Embryonic facial prominence (tissue), 1 donor: ENCODE measurements around the gene TSPAN31.
A peak's percentile ranks its signal among the peaks of the same experiment; 100 is the strongest.

Experiments
- DNase-seq: peaks from one replicate; pipeline ENCODE4 v3.0.0-alpha.2; 2016; ENCODE audit errors: extremely low spot score

Gene TSPAN31

DNA sequence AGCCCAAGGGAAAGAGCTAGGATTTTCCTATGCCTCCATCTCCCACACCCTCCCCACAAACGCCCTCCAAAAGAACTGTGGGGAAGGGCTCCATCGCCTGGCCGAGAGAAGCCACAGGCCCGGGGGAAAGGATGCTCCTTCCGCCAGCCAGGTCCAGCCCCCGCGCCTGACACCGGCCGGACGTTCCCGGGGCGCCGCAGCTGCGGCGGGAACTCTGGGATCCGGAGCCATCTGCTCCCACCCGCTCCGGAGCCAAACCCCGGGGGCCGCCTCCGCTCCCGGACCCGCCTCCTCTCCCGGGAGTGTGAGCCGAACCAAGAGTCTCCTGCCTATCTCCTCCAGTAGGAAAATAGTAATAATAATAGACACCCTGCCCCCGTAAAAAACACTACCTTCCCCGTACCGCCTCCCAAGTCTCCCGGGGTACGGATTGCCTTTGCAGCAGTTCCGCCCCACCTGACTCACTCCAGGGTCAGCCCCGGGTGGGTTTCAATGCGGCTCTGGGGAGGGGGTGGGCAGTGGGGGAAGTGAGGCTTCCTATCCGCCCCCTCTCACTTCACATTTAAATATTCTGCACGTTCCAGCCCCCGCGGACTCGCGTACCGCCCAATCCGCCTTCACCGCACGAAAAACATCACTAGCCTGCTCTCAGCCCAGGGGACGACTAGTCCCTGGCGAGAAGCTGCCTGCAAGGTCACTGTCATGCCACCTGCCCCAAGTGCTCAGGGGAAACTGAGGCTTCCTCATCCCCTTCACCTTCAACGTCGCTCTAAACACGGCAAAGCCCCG is 8.7 kb upstream of the TSPAN31 start:
- DNase-seq: no peak

DNA sequence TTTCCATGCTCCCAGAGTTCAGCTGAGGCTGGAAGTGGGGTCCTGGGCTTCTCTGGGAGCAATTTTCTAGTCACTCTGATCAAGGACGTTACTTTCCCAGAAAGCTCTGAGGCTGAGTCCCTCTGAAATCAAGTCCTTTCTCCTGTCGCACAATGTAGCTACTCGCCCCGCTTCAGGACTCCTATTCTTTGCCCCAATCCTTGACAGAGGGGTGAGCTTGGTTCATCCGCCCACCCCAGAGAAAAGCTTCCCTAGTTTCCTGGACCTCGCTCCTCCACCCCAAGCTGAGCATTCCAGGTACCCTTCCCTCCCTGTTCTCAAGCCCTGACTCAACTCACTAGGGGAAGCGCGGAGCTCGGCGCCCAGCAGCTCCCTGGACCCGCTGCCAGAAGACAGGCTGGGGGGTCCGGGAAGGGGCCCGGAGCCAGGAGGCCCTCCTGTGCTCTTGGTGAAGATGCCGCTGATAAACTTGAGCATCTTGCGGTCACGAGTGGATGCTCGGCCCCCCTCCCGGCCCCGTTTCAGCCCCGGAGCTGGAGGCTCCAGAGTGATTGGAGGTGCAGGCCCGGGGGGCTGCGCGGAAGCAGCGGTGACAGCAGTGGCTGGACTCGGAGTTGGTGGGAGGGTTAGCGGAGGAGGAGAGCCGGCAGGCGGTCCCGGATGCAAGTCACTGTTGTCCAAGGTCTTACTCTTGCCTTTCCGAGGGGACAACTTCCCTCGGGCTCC is 7.9 kb upstream of the TSPAN31 start:
- no peak for DNase-seq

DNA sequence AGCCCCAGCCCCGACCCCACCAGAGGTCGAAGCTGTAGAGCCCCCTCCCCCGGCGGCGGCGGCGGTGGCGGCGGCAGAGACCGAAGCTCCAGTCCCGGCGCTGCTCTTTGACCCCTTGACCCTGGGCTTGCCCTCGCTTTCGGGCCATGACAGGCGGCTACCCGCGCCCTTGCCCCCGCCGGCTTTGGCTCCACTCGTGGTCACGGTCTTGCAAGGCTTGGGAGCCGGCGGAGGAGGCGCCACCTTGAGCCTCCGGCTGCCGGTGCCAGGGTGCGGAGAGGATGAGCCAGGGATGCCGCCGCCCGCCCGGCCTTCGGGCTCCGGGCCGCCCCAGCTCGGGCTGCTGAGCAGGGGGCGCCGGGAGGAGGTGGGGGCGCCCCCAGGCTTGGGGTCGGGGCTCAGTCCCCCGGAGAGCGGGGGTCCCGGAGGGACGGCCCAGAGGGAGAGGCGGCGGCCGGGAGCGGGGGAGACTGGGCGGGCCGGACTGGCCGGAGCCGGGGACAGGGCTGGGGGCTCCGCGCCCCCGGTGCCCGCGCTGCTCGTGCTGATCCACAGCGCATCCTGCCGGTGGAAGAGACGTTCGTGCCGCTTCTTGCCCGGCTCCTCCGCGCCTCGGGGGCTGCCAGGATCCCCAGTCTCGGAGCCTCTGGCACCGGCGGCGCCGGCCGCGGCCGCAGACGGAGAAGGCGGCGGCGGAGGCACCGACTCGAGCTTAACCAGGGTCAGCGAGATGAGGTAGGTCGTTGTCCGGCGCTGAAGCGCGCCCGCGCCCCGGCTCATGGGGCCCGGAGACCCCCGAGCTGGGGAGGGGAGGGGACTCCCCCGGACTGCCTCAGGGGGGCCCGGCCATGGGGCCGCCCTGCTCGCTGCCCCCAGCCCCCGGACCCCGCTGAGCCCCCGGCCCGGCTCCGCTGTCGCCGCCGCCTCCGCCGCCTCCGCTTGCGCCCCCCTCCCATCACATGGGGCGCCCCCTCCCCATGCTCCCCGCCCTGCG is 7.1 kb upstream of the TSPAN31 start:
- no peak for DNase-seq

DNA sequence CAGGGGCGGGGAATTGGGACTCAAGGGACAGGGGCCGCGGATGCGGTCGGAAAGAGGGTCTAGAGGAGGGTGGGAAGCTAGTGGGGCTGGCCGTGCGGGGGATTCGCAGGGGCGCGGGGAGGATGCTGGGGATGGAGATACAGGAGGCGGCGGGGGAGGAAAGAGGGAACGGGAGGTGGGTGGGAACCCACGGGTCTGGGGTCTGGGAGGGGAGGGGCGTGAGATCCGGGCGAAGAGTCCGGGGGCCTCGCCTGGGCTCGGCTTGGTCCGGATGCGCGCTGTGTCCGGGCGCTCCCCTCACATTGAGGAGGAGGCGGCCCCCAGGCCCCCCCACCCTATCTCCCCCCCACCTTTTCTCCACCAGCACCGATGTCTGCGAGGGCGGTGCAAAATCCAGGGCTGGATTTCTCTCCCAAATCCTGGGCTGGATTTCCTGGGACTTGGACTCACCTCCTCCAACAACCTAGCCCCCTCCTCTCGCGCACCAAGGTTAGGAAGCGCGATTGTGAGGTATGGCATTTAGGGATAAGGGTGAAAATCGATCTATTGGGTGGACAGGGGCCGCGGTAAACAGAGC is 6.1 kb upstream of the TSPAN31 start, which contains the start of gene AGAP2:
TSS of gene AGAP2 (minus strand) at position 82 of the 577 bp plus-strand sequence. CDS start 496 bp downstream, outside the sequence.
- no peak for DNase-seq

DNA sequence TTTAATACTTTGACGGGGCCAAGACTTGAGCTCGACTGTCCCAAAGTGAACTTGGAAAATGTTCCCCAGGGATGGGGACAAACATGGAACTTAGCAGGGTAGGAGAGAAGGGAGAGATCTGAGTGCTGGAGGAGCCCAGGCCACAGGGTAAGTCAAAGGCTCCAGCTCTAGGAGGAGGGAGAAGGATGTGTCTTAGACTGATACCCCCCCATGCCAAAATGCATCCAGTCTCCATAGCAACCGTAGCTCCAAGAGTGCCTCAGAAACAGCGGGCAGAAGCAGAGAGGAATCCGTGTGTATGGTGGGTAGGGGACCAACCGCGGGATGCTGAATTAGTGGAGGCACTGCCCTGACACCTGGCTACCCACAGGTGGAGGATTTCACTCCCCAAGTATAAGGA is 5.5 kb upstream of the TSPAN31 start:
- DNase-seq: no peak

- DNase-seq: no peak
Measured at GRCh38 chr12:57739914-57740538, 4.8 kb upstream of the TSPAN31 start.

- DNase-seq: no peak
Measured at GRCh38 chr12:57740656-57741412, 4.0 kb upstream of the TSPAN31 start.

DNA sequence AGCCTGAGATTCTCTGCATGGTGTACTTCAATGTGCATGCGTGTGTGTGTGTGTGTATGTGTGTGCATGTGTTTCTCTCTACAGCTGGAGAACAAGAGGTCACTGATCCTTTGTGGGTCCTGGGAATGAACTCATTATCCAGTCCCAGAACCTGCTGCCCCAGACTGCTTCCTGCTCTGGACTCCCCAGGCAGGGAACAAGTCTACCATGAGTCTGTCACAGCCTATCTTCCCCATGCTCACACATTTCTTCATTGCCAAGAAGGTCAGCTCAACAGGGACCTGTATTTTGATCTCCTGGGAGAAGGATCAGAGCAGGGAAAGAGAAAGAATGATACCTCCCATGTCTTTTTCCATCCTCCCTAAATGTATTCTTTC is 3.4 kb upstream of the TSPAN31 start:
- DNase-seq: no peak

GRCh38 chr12:57741844-57742738 is 2.7 kb upstream of the TSPAN31 start:
- no peak for DNase-seq

GRCh38 chr12:57743769-57744168 is 1.1 kb upstream of the TSPAN31 start:
- DNase-seq: no peak

DNA sequence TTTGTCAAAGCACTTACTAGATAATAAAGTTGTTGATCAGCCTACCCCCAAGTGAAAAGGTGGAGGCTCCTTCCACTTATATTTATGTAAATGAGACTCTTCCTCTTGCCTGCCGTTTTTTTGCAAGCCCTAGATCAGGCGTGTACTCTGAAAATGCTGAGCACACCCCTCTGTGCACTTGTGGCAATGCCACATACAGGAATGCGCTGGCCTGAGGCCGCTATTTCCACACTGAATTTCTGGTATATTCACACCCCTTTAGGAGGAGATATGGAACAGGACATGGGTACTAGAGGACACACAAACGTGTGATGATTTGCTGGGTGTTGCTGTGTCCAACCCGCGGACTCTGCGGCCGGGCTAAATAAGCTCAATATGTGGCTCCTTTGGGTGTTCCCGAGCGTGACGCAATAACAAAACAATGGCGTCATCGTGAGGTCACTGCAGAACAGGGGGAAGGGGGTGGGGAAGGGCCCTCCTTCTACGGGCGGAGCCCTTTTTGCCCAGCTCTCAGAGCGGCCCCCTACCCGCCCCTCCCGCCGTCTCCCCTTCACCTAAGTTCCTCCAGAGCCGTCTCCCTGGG is 554 bp upstream of the TSPAN31 start:
- no peak for DNase-seq

GRCh38 chr12:57745485-57745881 is 644 bp downstream of the TSPAN31 start:
- no peak for DNase-seq

GRCh38 chr12:57746025-57746424 is 1.2 kb downstream of the TSPAN31 start:
- no peak for DNase-seq

DNA sequence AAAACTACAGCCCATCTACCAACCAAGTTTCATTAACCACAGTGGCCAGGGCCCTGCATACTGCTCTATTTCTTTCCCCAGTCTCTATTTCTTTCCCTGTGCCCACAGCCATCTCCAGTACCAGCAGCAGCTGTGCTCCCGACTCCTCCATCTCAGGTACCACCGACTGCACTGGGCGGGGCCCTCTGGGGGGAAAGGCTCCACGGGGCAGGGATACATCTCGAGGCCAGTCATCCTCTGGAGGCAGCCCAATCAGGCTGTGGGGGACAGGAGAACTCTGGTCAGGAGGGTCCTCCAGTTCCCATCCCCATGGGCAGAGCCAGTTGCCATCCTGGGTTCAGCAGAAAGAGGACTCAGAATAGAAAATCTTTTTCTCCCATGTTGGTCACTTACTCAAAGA is 4.2 kb downstream of the TSPAN31 start:
- no peak for DNase-seq

- no peak for DNase-seq
Measured at GRCh38 chr12:57750561-57751431, 6.0 kb downstream of the TSPAN31 start.

DNA sequence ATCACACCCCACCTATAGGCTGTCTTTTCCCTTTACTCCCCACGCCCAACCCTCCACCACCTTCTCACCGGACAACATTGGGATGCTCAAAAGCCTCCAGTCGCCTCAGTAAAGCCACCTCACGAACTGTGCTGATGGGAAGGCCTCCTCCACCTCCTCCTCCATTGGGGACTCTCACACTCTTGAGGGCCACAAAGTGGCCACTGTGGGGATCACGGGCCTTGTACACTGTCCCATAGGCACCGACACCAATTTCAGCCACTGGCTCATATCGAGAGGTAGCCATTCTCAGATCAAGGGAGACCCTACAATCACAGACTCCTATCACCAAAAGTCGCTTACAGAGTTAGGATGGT is 6.6 kb downstream of the TSPAN31 start:
- no peak for DNase-seq

- peak; percentile 99 for DNase-seq
Measured at GRCh38 chr12:57751788-57752667, 7.2 kb downstream of the TSPAN31 start, which contains the start of gene CDK4. CDK4 (minus strand) TSS chr12:57752310; CDS start chr12:57751717, 593 bp downstream.
